ENCODE measurements around the gene PKNOX2. TPM values are rescaled to one million over a fixed set of nuclear protein-coding genes. Genes with fewer than 3 reads are reported as not detected.

PKNOX2 gene
- total and polyA plus RNA-seq, 2 of the 4 experiments (the other 2 are of a cell fraction), result 0.72 to 2.3 TPM

DNA sequence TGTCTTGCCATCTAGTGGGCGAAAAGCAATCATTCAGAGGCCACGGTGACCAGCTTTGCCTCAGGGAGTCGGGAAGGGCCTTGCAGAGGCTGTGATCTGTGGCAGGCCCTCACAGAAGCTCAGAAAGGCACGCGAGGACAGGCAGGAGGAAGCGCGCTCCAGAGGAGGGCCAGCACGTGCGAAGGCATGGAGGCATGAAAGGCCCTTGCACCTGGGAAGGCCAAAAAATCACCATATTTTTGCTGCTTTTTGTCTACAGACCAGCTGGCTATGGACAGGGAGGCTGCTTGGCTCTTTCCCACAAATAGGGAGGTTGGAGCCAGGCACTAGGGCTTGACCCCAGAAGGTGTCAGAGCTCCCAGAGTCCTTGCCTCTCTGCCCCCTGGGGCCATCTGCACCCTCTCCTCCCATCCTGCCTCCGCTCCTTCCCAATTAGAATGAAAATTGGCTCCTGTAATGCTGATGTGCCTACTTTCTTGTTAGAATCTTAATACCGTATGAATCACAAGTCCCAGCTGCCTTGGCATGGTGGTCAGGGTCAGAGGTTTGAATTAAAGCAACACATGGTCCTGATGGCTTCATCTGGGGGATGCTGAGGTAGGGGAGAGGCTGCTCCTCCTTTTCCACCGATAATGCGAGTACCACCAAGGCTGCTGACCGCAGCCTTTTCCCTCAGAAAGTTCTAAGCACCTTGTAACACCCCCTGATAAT, 262.4 kb downstream of the PKNOX2 start:
- Histone ChIP-seq H3K4me2 (ENCODE audit: low read depth, low read length) (no peak overlapping the region), H2AFZ (replicated peaks; ENCODE audit: low read length, poor library complexity) (no peak overlapping the region), H4K5ac (ENCODE audit: low read depth, low read length) (no peak overlapping the region), H3K56ac (ENCODE audit: extremely low read depth, insufficient read depth, low read length) (no peak overlapping the region), H3K18ac (ENCODE audit: low read depth, low read length) (no peak overlapping the region), H3K4me1 (ENCODE audit: control insufficient read depth, insufficient read depth, low read length) (no peaks in the 10 kb centered on the region), H2BK120ac (ENCODE audit: low read depth, low read length) (no peak overlapping the region), H2AK9ac (replicated peaks; ENCODE audit: low read depth, low read length, poor library complexity) (no peak overlapping the region), H3K4me3 (ENCODE audit: insufficient read depth, low read depth, low read length) (no peak overlapping the region), H3K27me3 (ENCODE audit: control insufficient read depth, insufficient read depth, low read length) (peaks cover 13% of the 10 kb centered on the region), H4K8ac (ENCODE audit: low read depth in 2 of 2, low read length in 2 of 2) (no peak overlapping the region), H3K14ac (replicated peaks; ENCODE audit: low read depth, low read length) (no peak overlapping the region), H3K9me1 (ENCODE audit: insufficient read depth, low read length) (no peaks in the 10 kb centered on the region), H3K27ac (ENCODE audit: insufficient read depth, low read length) (no peak overlapping the region), H2BK5ac (ENCODE audit: low read depth, low read length, poor library complexity, severe bottlenecking) (no peak overlapping the region), H2AK5ac (ENCODE audit: low read depth, low read length) (no peak overlapping the region), H3K79me1 (ENCODE audit: low read depth in 1 of 2, low read length in 2 of 2) (no peaks in the 10 kb centered on the region), H2BK20ac (ENCODE audit: low read depth, low read length) (no peak overlapping the region), H3K23ac (ENCODE audit: low read depth, low read length) (no peak overlapping the region), H3K9me3 (ENCODE audit: control insufficient read depth, insufficient read depth, low read length) (no peaks in the 10 kb centered on the region), H3K4ac (ENCODE audit: low read depth, low read length) (no peak overlapping the region), H4K20me1 (ENCODE audit: insufficient read depth, low read length) (no peaks in the 10 kb centered on the region), H3K9ac (ENCODE audit: low read depth, low read length) (no peak overlapping the region), H2BK15ac (ENCODE audit: low read depth, low read length) (no peak overlapping the region), H3K36me3 (ENCODE audit: control insufficient read depth, insufficient read depth, low read length) (no peaks in the 10 kb centered on the region), H4K91ac (ENCODE audit: insufficient read depth, low read depth, low read length) (no peak overlapping the region)
- DNase-seq (no peak), ATAC-seq (ENCODE audit: low read depth) (no peak)
- no TSS peak for BruUV-seq (replicated peaks)
- WGBS, 2 experiments (ENCODE audit: extremely low coverage in 2 of 2, insufficient read length in 1 of 2), result 46% methylated on average over 2 of the region's 14 CpGs; no CpG with 5 or more reads in 1 of the 2 experiments
- in situ Hi-C loops (cut with MboI; ENCODE audit: low sequenced_read_pairs), result loop anchor here (10.0 kb wide), 1 partner anchor 452 kb away; no protein-coding TSS in a partner anchor
- ChIA-PET POLR2A (ENCODE audit: unreplicated experiment) (no interaction called here), CTCF (no interaction called here)
- TF ChIP-seq, protein P1, sequence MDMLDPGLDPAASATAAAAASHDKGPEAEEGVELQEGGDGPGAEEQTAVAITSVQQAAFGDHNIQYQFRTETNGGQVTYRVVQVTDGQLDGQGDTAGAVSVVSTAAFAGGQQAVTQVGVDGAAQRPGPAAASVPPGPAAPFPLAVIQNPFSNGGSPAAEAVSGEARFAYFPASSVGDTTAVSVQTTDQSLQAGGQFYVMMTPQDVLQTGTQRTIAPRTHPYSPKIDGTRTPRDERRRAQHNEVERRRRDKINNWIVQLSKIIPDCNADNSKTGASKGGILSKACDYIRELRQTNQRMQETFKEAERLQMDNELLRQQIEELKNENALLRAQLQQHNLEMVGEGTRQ (IDR thresholded peaks at IDR 0.05; ENCODE audit: low read depth, low read length), result no peak
- TF ChIP-seq CHD1 (IDR thresholded peaks at IDR 0.05; ENCODE audit: low read depth, low read length) (no peak), RAD21 (IDR thresholded peaks at IDR 0.05; ENCODE audit: low read length) (no peak), MAZ (IDR thresholded peaks at IDR 0.05; ENCODE audit: borderline replicate concordance, low read depth, low read length) (no peak), BHLHE40 (IDR thresholded peaks at IDR 0.05; ENCODE audit: low read depth, low read length) (no peak), MXI1 (IDR thresholded peaks at IDR 0.05; ENCODE audit: borderline replicate concordance, low read depth, low read length) (no peak), NFE2L2 (IDR thresholded peaks at IDR 0.05; ENCODE audit: low read depth, low read length) (no peak), RFX5 (IDR thresholded peaks at IDR 0.05; ENCODE audit: low read depth, low read length) (no peak), FOS (IDR thresholded peaks at IDR 0.05; ENCODE audit: low read depth, low read length) (no peak), SMC3 (IDR thresholded peaks at IDR 0.05; ENCODE audit: low read depth, low read length) (no peak), RCOR1 (IDR thresholded peaks at IDR 0.05; ENCODE audit: insufficient replicate concordance, low read length) (no peak), POLR2A (IDR thresholded peaks at IDR 0.05; ENCODE audit: low read depth, low read length) (no peak), CEBPB (IDR thresholded peaks at IDR 0.05; ENCODE audit: low read depth, low read length) (no peak), MAFK (IDR thresholded peaks at IDR 0.05; ENCODE audit: low read depth, low read length) (no peak)
- TF ChIP-seq, protein P2, sequence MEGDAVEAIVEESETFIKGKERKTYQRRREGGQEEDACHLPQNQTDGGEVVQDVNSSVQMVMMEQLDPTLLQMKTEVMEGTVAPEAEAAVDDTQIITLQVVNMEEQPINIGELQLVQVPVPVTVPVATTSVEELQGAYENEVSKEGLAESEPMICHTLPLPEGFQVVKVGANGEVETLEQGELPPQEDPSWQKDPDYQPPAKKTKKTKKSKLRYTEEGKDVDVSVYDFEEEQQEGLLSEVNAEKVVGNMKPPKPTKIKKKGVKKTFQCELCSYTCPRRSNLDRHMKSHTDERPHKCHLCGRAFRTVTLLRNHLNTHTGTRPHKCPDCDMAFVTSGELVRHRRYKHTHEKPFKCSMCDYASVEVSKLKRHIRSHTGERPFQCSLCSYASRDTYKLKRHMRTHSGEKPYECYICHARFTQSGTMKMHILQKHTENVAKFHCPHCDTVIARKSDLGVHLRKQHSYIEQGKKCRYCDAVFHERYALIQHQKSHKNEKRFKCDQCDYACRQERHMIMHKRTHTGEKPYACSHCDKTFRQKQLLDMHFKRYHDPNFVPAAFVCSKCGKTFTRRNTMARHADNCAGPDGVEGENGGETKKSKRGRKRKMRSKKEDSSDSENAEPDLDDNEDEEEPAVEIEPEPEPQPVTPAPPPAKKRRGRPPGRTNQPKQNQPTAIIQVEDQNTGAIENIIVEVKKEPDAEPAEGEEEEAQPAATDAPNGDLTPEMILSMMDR (conservative IDR thresholded peaks at IDR 0.05; ENCODE audit: low read depth, low read length), result no peak
- TF ChIP-seq, protein P3, sequence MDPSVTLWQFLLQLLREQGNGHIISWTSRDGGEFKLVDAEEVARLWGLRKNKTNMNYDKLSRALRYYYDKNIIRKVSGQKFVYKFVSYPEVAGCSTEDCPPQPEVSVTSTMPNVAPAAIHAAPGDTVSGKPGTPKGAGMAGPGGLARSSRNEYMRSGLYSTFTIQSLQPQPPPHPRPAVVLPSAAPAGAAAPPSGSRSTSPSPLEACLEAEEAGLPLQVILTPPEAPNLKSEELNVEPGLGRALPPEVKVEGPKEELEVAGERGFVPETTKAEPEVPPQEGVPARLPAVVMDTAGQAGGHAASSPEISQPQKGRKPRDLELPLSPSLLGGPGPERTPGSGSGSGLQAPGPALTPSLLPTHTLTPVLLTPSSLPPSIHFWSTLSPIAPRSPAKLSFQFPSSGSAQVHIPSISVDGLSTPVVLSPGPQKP (IDR thresholded peaks at IDR 0.05; ENCODE audit: borderline replicate concordance, low read depth, low read length), result no peak
- dilution Hi-C loops (cut with HindIII; ENCODE audit: low sequenced_read_pairs, unreplicated experiment), result no loop called here
- intact Hi-C loops (cut with micrococcal nuclease), result no loop called here

All from IMR-90 (cell line).